SU-DHL-6 (cell line): ENCODE measurements around the gene ALOX5AP.

ENCODE experiments used
- H2AFZ ChIP-seq: fragments of 200-600 bp; sonication (generic); 2 replicates; pipeline ENCODE4 v1.6.1; 2014; ENCODE audit warnings: low read depth, mild to moderate bottlenecking, moderate library complexity, mixed read lengths, antibody characterized with exemption, low read length; ENCODE audit not compliant: severe bottlenecking
- H3F3A ChIP-seq: fragments of 200-600 bp; shearing (Covaris generic); 2 replicates; pipeline ENCODE4 v1.6.0; 2016; ENCODE audit warnings: antibody characterized with exemption, mild to moderate bottlenecking; ENCODE audit not compliant: insufficient read depth
- H3K27ac ChIP-seq: fragments of 200-600 bp; sonication (generic); 2 replicates; pipeline ENCODE4 v1.5.1; 2016; ENCODE audit warnings: low read depth, mild to moderate bottlenecking, low read length, moderate library complexity, mixed read lengths
- H3K27me3 ChIP-seq: fragments of 200-600 bp; sonication (generic), shearing (Covaris generic); 2 replicates; pipeline ENCODE4 v1.6.0; 2014; ENCODE audit warnings: mild to moderate bottlenecking, low read length
- H3K36me3 ChIP-seq: fragments of 200-600 bp; sonication (generic); 2 replicates; pipeline ENCODE4 v1.6.1; 2014; ENCODE audit warnings: mild to moderate bottlenecking, low read length, mixed read lengths
- H3K4me2 ChIP-seq: fragments of 300-600, 200-600 bp; shearing (Covaris generic), sonication (generic); 2 replicates; pipeline ENCODE4 v1.6.0; 2014; ENCODE audit warnings: low read length, low read depth, mild to moderate bottlenecking; ENCODE audit not compliant: poor library complexity, severe bottlenecking
- H3K4me3 ChIP-seq: fragments of 200-600 bp; sonication (generic); 2 replicates; pipeline ENCODE4 v1.5.1; 2014; ENCODE audit warnings: antibody characterized with exemption, low read length, mild to moderate bottlenecking, mixed read lengths; ENCODE audit not compliant: insufficient read depth, poor library complexity, severe bottlenecking
- H3K79me2 ChIP-seq: fragments of 200-600 bp; sonication (generic); 2 replicates; pipeline ENCODE4 v1.6.1; 2014; ENCODE audit warnings: mild to moderate bottlenecking, low read length, moderate library complexity; ENCODE audit not compliant: insufficient read depth
- H3K9ac ChIP-seq: fragments of 200-600 bp; sonication (generic); 2 replicates; pipeline ENCODE4 v1.7.0; 2014; ENCODE audit warnings: mild to moderate bottlenecking, low read length
- H3K9me2 ChIP-seq: fragments of 200-600 bp; sonication (generic); replicated peaks from 2 replicates; pipeline ENCODE4 v1.6.1; 2014; ENCODE audit warnings: low read length; ENCODE audit not compliant: insufficient read depth
- H3K9me3 ChIP-seq: fragments of 200-600 bp; sonication (generic); 2 replicates; pipeline ENCODE4 v1.6.1; 2014; ENCODE audit warnings: low read length, mixed read lengths; ENCODE audit not compliant: insufficient read depth
- H4K20me1 ChIP-seq: fragments of 200-600 bp; sonication (generic); 2 replicates; pipeline ENCODE4 v1.6.1; 2014; ENCODE audit warnings: low read depth, mild to moderate bottlenecking, antibody characterized with exemption, low read length, moderate library complexity, mixed read lengths
- EZH2phosphoT487 ChIP-seq: fragments of 200-600 bp; sonication (generic), shearing (Covaris generic); conservative IDR thresholded peaks from 2 replicates; pipeline ENCODE4 v1.6.1; 2018; ENCODE audit warnings: mild to moderate bottlenecking, antibody characterized with exemption, low read length, moderate library complexity, mixed read lengths
- TF ChIP-seq, protein P1 (sequence below): fragments of 200-600 bp; sonication (generic); IDR thresholded peaks from one replicate; pipeline ENCODE4 v1.5.1; 2017; ENCODE audit warnings: antibody characterized with exemption, mild to moderate bottlenecking, low read length, moderate library complexity; ENCODE audit not compliant: insufficient read depth, poor library complexity, severe bottlenecking

ALOX5AP gene

DNA sequence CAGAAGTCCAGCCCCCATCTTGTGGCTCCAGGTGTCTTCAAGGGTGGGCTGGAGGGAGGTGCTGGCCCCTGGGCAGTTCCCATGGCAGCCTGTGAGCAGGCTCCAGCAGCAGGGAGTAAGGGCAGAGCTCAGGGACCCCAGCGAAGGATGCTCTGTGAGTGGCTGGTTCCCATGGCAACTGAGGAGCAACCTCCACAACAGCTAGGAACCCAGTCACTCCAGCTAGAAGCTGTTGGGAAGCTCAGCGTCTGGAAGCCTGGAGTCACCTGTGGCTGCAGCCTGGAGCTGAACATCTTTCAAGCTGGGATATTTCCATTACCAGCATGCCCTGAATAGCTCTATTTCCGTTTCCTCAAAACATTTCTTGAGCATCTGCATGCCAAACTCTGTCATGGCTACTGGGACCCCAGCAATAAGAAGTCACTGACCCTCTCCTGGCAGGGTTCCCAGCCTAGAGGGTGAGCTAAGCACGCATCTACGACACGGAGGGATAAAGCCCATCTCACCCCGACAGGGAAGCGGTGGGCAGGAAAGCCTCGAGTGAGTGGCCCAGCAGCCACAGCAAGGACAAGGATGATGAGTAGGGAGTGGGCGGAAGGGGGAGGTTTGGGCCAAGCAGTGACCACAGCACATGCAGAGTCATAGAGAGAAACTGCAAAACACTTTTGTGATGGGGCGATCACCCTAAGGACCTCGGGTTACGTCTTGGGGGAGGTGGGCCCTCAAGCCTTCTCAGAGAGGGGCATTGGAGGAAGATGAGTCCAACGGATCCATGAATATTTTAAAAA lies 52.6 kb downstream of the ALOX5AP start:
- TF ChIP-seq, protein P1, sequence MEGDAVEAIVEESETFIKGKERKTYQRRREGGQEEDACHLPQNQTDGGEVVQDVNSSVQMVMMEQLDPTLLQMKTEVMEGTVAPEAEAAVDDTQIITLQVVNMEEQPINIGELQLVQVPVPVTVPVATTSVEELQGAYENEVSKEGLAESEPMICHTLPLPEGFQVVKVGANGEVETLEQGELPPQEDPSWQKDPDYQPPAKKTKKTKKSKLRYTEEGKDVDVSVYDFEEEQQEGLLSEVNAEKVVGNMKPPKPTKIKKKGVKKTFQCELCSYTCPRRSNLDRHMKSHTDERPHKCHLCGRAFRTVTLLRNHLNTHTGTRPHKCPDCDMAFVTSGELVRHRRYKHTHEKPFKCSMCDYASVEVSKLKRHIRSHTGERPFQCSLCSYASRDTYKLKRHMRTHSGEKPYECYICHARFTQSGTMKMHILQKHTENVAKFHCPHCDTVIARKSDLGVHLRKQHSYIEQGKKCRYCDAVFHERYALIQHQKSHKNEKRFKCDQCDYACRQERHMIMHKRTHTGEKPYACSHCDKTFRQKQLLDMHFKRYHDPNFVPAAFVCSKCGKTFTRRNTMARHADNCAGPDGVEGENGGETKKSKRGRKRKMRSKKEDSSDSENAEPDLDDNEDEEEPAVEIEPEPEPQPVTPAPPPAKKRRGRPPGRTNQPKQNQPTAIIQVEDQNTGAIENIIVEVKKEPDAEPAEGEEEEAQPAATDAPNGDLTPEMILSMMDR: no peak
- TF ChIP-seq EZH2phosphoT487: no peak
- Histone ChIP-seq H2AFZ (no peak overlapping the region), H3K4me3 (no peak overlapping the region), H3K4me2 (no peak overlapping the region), H4K20me1 (no peaks in the 10 kb centered on the region), H3K27me3 (no peaks in the 10 kb centered on the region), H3K27ac (no peak overlapping the region), H3K36me3 (no peaks in the 10 kb centered on the region), H3K9ac (no peak overlapping the region), H3K9me3 (no peaks in the 10 kb centered on the region), H3K79me2 (no peaks in the 10 kb centered on the region), H3F3A (no peaks in the 10 kb centered on the region), H3K9me2 (no peaks in the 10 kb centered on the region)

DNA sequence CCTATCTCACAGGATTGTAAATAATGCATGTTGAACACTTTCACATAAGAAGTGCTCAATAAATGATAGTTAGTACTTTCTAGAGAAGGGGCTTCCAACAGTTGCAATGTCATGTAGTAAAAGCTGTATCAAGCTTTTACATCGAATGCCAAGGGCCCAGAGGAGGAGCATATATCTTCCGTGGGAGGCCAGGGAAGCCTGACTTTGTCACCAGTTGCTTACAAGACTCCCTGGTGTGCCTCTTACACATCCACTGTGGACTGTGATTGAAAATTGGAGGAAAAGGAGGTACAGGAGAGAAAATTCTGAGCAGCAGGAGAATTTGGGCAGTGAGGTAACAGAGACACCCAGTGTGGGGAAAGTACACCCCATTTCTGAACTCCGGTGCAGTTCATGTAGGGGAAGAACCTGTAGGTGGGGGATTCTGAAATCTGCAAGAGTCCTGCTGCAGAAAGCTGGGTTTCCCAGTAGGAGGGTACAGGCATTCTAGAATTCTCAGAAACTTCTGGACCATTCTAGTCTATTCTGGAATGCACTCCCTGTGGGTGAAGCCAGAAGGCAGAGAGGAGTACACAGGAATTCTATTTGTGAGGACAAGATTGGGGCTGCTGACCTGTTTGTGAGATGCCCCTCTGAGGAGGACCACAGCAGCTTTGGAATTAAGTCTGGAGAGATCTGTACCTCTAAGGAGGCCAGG lies 54.0 kb downstream of the ALOX5AP start:
- H3K27ac ChIP-seq: no peak overlapping the region
- no peak overlapping the region for H2AFZ ChIP-seq
- H3K27me3 ChIP-seq: no peaks in the 10 kb centered on the region
- no peak overlapping the region for H3K4me2 ChIP-seq
- H3F3A ChIP-seq: no peaks in the 10 kb centered on the region
- H4K20me1 ChIP-seq: no peaks in the 10 kb centered on the region
- H3K4me3 ChIP-seq: no peak overlapping the region
- H3K79me2 ChIP-seq: no peaks in the 10 kb centered on the region
- no peak for TF ChIP-seq EZH2phosphoT487
- TF ChIP-seq, protein P1: no peak
- H3K36me3 ChIP-seq: no peaks in the 10 kb centered on the region
- no peaks in the 10 kb centered on the region for H3K9me3 ChIP-seq
- no peak overlapping the region for H3K9ac ChIP-seq
- H3K9me2 ChIP-seq: no peaks in the 10 kb centered on the region

DNA sequence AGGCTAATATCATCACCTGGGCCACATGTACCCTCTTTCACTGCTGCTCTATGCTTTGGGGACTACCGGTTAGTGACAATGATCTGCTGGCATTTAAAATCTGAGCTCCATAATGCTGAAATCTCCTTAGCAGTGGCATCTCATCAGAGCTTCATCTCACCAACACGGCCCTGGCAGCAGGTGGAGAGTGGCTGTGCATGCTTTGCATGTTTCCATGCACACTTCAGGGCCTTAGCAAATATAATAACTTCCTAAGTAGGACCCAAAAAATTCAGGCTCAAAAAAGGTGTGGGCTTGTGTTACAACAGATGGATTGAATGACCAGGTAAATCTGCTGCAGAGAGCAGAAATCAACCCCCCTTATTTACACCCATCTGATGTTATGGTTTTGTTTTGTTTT lies 55.2 kb downstream of the ALOX5AP start:
- H3K79me2 ChIP-seq: no peaks in the 10 kb centered on the region
- no peaks in the 10 kb centered on the region for H3K27me3 ChIP-seq
- H3K9me3 ChIP-seq: no peaks in the 10 kb centered on the region
- no peak overlapping the region for H3K4me2 ChIP-seq
- no peak for TF ChIP-seq EZH2phosphoT487
- TF ChIP-seq, protein P1: no peak
- no peaks in the 10 kb centered on the region for H3K36me3 ChIP-seq
- H3K9ac ChIP-seq: no peak overlapping the region
- H2AFZ ChIP-seq: no peak overlapping the region
- H3F3A ChIP-seq: no peaks in the 10 kb centered on the region
- H3K27ac ChIP-seq: no peak overlapping the region
- no peaks in the 10 kb centered on the region for H4K20me1 ChIP-seq
- H3K9me2 ChIP-seq: no peaks in the 10 kb centered on the region
- no peak overlapping the region for H3K4me3 ChIP-seq
